AG09319 (cell line): Measurements from ENCODE around the gene WNT9B.

ENCODE experiments used
- DNase-seq: peaks from one replicate; pipeline ENCODE4 v3.0.0-alpha.2; 2010; ENCODE audit warnings: low read depth; ENCODE audit errors: extremely low read depth
- TF ChIP-seq, protein P1 (sequence below): IDR thresholded peaks from 2 replicates; pipeline ENCODE4 v1.5.1; 2011; ENCODE audit warnings: low read depth, mild to moderate bottlenecking, inconsistent platforms, low read length, moderate library complexity

WNT9B gene

DNA sequence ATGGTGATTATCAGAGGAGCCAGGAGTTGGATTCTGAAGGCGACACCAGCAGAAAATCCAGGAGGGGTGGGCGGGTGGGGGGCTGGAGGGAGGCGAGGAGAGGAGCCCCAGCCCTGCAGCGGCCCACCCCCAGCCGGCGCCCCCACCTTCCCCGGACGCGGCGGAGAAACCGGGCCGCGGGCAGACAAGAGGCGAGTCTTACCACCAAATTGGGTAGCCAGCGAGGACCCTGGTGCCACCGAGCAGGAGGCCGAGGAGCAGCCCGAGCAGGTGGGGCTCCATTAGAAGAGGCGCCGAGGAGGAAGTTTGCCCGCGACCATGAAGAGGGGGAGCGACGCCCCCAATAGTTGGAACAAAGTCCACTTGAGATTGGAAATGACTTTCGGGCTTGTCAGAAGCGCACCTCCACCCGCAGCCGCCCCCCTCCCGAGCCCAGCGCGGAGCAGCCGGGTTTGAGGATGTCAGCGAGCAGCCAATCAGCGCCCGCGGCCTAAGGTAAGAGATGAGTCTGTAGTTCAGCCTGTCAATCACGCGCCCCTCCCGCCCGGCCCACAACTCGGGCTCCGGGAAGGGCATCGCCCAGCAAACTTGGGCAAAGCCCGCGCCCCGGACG, 33.0 kb upstream of the WNT9B start, which contains the start of gene WNT3:
Gene WNT3 (minus strand): TSS at position 377 of the 613 bp plus-strand sequence. CDS start 95 bp downstream, at position 282.
- TF ChIP-seq, protein P1, sequence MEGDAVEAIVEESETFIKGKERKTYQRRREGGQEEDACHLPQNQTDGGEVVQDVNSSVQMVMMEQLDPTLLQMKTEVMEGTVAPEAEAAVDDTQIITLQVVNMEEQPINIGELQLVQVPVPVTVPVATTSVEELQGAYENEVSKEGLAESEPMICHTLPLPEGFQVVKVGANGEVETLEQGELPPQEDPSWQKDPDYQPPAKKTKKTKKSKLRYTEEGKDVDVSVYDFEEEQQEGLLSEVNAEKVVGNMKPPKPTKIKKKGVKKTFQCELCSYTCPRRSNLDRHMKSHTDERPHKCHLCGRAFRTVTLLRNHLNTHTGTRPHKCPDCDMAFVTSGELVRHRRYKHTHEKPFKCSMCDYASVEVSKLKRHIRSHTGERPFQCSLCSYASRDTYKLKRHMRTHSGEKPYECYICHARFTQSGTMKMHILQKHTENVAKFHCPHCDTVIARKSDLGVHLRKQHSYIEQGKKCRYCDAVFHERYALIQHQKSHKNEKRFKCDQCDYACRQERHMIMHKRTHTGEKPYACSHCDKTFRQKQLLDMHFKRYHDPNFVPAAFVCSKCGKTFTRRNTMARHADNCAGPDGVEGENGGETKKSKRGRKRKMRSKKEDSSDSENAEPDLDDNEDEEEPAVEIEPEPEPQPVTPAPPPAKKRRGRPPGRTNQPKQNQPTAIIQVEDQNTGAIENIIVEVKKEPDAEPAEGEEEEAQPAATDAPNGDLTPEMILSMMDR, result no peak
- no peak for DNase-seq

DNA sequence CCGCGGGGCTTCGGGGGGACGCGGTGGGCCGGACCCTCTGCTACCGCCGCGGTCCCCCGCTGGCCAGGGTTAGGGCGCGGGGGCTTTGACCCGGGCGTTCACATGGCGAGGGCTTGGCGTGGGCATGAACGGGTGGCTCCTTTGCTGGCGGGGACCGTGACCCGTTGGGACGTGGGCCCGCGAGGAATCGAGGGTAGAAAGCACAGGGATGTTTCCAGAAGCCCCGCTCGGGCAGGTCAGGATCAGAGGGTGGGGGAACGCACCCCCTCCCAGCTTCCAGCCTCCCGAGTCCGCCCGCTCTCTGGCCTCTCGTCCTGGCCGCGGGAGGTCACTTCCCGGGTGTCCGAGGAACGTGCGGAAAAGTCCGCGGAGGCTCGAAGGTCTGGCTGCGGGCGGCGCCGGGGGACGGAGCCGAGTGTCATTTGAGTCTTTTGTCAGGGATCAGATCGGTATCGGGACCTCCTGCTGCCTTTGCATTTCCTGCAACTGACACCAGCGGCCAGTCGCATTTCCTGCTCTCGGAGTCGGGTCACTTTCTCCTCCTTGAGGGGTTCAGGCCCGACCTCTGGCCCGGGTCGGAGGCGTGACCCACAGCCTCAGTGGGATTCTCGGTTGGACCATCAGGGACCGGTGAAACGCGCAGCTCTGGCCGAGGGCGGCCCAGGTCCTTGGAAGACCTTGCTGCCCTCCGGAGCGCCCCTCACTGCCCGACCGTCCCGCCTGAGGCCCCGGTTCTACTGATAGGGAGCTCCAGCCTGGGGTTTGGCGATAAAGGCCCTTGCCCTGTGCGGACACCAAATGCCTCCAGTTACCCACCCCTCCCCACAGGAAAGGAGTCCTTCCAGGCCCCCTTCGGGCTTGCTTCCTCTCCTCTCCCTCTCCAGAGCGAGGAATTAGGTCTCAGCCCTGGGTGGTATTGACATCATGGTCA, 32.2 kb upstream of the WNT9B start:
- TF ChIP-seq, protein P1, result no peak
- no peak for DNase-seq

DNA sequence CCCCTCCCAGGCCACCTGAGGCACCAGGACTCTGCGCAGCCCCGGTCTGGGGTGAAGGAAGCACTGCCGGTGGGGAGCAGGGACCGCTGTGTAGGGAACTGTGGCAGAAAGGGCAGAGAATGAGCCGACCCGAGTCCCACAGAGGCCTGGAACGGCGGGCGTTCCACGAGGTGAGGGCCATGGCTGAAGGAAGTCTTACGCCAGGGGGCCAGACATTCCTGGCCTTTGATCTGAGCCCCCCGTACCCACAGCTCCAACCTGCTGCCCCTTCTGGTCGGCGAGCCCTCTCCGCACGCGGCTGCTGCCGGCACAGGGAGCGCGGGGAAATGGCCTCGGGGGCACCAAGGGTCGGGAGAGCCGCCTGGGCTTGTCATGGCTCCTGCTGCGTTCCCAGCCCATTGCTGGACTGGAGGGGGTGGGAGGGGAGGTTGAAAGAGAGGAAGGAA, 31.5 kb upstream of the WNT9B start:
- TF ChIP-seq, protein P1, result no peak
- DNase-seq, result no peak

DNA sequence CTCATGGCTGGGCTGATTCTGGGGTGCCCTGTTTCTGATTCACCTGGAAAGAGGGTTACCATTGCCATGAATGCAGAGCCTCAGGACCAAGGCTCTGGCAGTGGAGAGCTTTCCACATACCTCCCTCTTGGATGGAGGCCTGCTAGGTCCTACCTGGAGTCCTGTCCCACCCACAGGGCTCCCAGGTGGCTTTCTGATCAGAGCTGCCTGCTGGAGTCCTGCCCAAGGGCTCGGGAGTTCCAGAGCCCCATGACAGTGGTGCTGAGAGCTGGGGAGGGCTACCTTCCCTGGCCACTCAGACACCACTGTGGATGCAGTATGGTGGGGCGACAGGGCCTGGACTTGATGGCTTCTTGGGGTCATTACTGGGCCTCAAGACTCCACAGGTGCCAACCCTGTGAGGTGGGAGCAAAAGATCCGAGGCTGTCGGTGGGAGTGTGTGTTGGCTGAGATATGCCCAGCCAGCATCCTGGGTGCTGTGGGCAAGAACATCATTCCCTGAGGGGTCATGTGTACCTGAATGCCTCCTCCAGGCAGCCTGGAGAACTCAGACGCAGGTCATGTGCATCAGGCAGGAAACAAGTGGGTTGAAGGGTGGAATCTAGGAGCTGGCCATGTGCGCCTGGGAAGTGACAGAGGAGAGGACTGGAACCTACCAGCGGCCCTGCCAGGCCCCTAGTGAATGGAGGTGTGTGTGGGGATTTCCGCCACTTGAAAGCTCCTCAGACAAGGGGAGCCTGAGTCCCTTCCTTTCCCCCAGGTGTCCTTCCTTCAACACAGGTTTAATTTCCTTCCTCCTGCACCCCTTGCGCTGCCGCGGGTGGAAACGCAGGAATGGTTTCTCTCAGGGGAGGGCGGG, 30.6 kb upstream of the WNT9B start:
- TF ChIP-seq, protein P1, result no peak
- DNase-seq, result no peak

DNA sequence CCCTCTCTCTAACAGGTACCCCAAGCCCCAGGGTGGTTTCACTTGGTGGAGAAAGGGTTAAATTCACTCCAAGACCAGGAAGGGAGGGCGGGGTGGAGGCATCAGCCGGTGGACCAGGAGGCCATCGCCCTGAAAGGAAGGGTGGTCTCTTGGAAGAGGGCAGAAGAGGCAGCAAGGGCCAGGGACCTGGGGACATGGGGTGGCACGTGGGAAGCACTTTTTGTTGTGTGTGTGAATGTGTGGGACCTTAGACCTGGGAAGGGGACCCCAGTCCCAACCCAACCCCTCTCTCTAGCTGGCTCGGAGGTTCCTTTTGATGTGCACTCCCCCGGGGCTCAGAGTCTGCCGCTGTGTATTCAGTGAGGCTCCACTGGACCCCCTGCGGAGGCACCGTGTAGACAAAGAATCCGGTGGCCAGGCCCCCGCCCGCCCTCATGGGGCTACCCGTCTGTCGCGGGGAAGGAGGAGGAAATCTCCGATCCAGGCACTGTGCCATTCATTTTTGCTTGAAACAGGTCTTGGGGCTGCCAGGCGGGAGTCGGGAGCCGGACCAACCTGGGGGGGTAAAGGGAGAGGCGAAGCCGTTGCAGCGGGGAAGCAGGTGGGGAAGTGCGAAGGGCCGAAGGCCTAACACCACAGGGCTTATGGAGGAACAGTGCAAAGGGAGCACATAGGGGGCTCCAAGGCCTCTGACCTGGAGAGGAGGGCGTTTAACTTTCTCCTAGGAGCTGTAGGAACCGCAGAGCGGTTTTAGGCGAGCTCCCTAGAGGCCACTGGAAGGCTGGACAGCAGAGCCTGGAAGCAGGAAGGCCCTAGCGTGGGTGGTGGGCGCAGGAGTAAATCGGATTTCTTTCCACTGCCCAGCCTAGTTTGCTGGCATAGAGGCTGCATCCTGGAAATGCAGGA, 29.6 kb upstream of the WNT9B start:
- TF ChIP-seq, protein P1, result no peak

DNA sequence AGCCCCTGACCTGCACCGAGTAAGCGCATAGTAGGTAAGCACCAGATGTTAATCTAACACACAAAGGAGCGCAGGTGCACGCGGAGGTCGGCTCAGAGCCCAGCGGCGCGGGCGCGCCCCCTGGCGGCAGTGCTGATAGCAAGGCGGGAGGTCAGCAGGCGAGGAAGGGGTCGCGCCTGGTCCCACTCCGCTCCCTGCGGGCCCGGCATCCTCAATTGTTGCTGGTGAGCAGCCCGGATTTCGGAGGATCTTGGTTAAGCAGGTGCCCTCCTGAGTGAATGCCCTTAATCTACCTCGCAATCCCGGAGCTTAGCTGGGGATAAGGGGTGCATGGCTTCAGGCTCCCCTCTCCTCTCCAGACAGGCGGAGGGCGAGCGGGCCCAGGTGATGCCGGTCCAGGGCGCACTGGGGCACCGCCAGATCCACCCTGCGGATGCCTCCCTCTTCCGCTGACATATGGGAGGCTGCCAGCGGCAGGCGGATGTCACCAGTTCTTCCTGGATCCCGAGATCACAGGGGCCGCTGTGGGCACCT, 28.9 kb upstream of the WNT9B start:
- TF ChIP-seq, protein P1, result peak; percentile 52
- no peak for DNase-seq

More for the DNA sequence above, 29.6 kb upstream of the WNT9B start:
- DNase-seq, result no peak
